DOHH2 (cell line): ENCODE measurements around the gene EFHD2.
"Not testable (repeated sequence)": the region's sequence is repeated elsewhere in the genome, so short reads cannot be mapped to it uniquely, and the experiment has no call there.

ENCODE experiments used
- H3F3A ChIP-seq: fragments of 200-600 bp; sonication (generic), shearing (Covaris generic); 2 replicates; pipeline ENCODE4 v1.6.0; 2016; ENCODE audit warnings: antibody characterized with exemption, mild to moderate bottlenecking; ENCODE audit not compliant: control insufficient read depth, insufficient read depth
- H3K27ac ChIP-seq: fragments of 200-600 bp; sonication (generic); 2 replicates; pipeline ENCODE4 v1.5.1; 2014; ENCODE audit warnings: low read depth, mild to moderate bottlenecking, low read length, moderate library complexity
- H3K27me3 ChIP-seq: fragments of 200-600 bp; sonication (generic); 2 replicates; pipeline ENCODE4 v1.6.1; 2014; ENCODE audit warnings: mild to moderate bottlenecking, low read length, mixed read lengths; ENCODE audit not compliant: control insufficient read depth
- H3K36me3 ChIP-seq: fragments of 200-600 bp; sonication (generic); 2 replicates; pipeline ENCODE4 v1.6.1; 2014; ENCODE audit warnings: mild to moderate bottlenecking, low read length, moderate library complexity, mixed read lengths; ENCODE audit not compliant: control insufficient read depth
- H3K4me1 ChIP-seq: fragments of 200-600 bp; sonication (generic); 2 replicates; pipeline ENCODE4 v1.6.1; 2014; ENCODE audit warnings: mild to moderate bottlenecking, low read length, mixed read lengths; ENCODE audit not compliant: control insufficient read depth
- H3K4me2 ChIP-seq: fragments of 200-600 bp; sonication (generic); 2 replicates; pipeline ENCODE4 v1.6.0; 2014; ENCODE audit warnings: mild to moderate bottlenecking, low read length, moderate library complexity
- H3K4me3 ChIP-seq: fragments of 200-600 bp; sonication (generic); 2 replicates; pipeline ENCODE4 v1.5.1; 2014; ENCODE audit warnings: mild to moderate bottlenecking, low read length, mixed read lengths
- H3K79me2 ChIP-seq: fragments of 200-600 bp; sonication (generic); 2 replicates; pipeline ENCODE4 v1.6.1; 2014; ENCODE audit warnings: mild to moderate bottlenecking, low read length, mixed read lengths; ENCODE audit not compliant: control insufficient read depth
- H3K9me2 ChIP-seq: fragments of 200-600 bp; sonication (generic); replicated peaks from 2 replicates; pipeline ENCODE4 v1.6.1; 2014; ENCODE audit warnings: mild to moderate bottlenecking, low read length, mixed read lengths; ENCODE audit not compliant: control insufficient read depth
- H3K9me3 ChIP-seq: fragments of 200-600 bp; sonication (generic); 2 replicates; pipeline ENCODE4 v1.6.1; 2014; ENCODE audit warnings: antibody characterized with exemption, low read length, mixed read lengths; ENCODE audit not compliant: control insufficient read depth, insufficient read depth
- H4K20me1 ChIP-seq: fragments of 200-600 bp; sonication (generic); 2 replicates; pipeline ENCODE4 v1.6.0; 2014; ENCODE audit warnings: low read depth, mild to moderate bottlenecking, antibody characterized with exemption, low read length, moderate library complexity; ENCODE audit not compliant: control insufficient read depth, insufficient read depth
- EZH2phosphoT487 ChIP-seq: fragments of 200-600 bp; sonication (generic); IDR thresholded peaks from 2 replicates; pipeline ENCODE4 v1.6.1; 2017; ENCODE audit warnings: borderline replicate concordance, mild to moderate bottlenecking, antibody characterized with exemption, low read length, moderate library complexity, mixed read lengths
- TF ChIP-seq, protein P1 (sequence below): fragments of 200-600 bp; sonication (generic); IDR thresholded peaks from one replicate; pipeline ENCODE4 v1.5.1; 2014; ENCODE audit warnings: antibody characterized with exemption, mild to moderate bottlenecking, low read depth, low read length; ENCODE audit not compliant: poor library complexity, severe bottlenecking

Gene EFHD2

GRCh38 chr1:15455522-15455921, 45.8 kb downstream of the EFHD2 start:
- Histone ChIP-seq H4K20me1 (no peaks in the 10 kb centered on the region), H3K27me3 (peaks cover 3% of the 10 kb centered on the region; the same call in 1 of the 2 replicates), H3K9me3 (no peaks in the 10 kb centered on the region), H3K79me2 (no peaks in the 10 kb centered on the region), H3K4me3 (no peak overlapping the region), H3K9me2 (no peaks in the 10 kb centered on the region), H3K27ac (no peak overlapping the region), H3K4me1 (no peaks in the 10 kb centered on the region), H3K4me2 (no peak overlapping the region), H3F3A (no peaks in the 10 kb centered on the region), H3K36me3 (no peaks in the 10 kb centered on the region)
- TF ChIP-seq, protein P1, sequence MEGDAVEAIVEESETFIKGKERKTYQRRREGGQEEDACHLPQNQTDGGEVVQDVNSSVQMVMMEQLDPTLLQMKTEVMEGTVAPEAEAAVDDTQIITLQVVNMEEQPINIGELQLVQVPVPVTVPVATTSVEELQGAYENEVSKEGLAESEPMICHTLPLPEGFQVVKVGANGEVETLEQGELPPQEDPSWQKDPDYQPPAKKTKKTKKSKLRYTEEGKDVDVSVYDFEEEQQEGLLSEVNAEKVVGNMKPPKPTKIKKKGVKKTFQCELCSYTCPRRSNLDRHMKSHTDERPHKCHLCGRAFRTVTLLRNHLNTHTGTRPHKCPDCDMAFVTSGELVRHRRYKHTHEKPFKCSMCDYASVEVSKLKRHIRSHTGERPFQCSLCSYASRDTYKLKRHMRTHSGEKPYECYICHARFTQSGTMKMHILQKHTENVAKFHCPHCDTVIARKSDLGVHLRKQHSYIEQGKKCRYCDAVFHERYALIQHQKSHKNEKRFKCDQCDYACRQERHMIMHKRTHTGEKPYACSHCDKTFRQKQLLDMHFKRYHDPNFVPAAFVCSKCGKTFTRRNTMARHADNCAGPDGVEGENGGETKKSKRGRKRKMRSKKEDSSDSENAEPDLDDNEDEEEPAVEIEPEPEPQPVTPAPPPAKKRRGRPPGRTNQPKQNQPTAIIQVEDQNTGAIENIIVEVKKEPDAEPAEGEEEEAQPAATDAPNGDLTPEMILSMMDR: no peak
- TF ChIP-seq EZH2phosphoT487: no peak

GRCh38 chr1:15456313-15456954, 46.7 kb downstream of the EFHD2 start, which contains the start of gene CELA2A:
CELA2A (plus strand) TSS chr1:15456732; CDS start chr1:15456754, 22 bp downstream.
- Histone ChIP-seq H3K9me3 (no peaks in the 10 kb centered on the region), H4K20me1 (no peaks in the 10 kb centered on the region), H3K4me2 (no peak within 1 kb of the TSS), H3K9me2 (no peaks in the 10 kb centered on the region), H3K4me3 (no peak within 1 kb of the TSS), H3K4me1 (no peaks in the 10 kb centered on the region), H3K36me3 (no peaks in the 10 kb centered on the region), H3K27me3 (peaks cover 3% of the 10 kb centered on the region; the same call in 1 of the 2 replicates), H3F3A (no peaks in the 10 kb centered on the region), H3K27ac (no peak within 1 kb of the TSS), H3K79me2 (no peaks in the 10 kb centered on the region)
- TF ChIP-seq, protein P1: no peak
- no peak for TF ChIP-seq EZH2phosphoT487

DNA sequence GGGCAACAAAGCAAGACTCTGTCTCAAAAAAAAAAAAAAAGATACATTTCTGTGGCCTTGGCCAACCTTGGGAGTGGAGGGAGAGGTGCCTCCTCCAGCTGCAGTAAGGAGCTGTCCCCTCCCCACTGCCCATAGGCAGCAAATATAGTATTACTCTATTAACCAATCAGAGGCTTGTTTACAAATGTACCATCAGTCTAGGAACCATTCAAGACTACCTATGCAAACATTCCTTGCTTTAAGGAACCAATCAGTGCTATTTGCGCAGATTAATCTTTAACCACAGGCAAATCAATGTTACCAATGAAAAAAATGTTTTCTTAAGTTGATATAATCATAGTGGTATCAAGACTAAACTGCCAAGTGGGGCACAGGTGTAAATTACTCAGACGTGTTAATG, 47.9 kb downstream of the EFHD2 start:
- Histone ChIP-seq H3K36me3 (no peaks in the 10 kb centered on the region), H3F3A (no peaks in the 10 kb centered on the region), H4K20me1 (no peaks in the 10 kb centered on the region), H3K4me1 (no peaks in the 10 kb centered on the region), H3K9me3 (no peaks in the 10 kb centered on the region), H3K4me2 (no peak overlapping the region), H3K9me2 (no peaks in the 10 kb centered on the region), H3K27ac (no peak overlapping the region), H3K79me2 (no peaks in the 10 kb centered on the region), H3K27me3 (peaks cover 3% of the 10 kb centered on the region; the same call in 1 of the 2 replicates), H3K4me3 (no peak overlapping the region)
- TF ChIP-seq, protein P1: no peak
- no peak for TF ChIP-seq EZH2phosphoT487

GRCh38 chr1:15458388-15458787, 48.7 kb downstream of the EFHD2 start:
- not testable (repeated sequence) for H3K9me2 ChIP-seq, H3K9me3 ChIP-seq, H3K4me2 ChIP-seq, H3K4me3 ChIP-seq, H3K79me2 ChIP-seq, H3K36me3 ChIP-seq, H3K4me1 ChIP-seq, H4K20me1 ChIP-seq, H3F3A ChIP-seq, H3K27me3 ChIP-seq, H3K27ac ChIP-seq
